ENCODE data around the gene ISLR2. TPM values are rescaled to one million over a fixed set of nuclear protein-coding genes. Genes with fewer than 3 reads are reported as not detected.
A peak's percentile ranks its signal among the peaks of the same experiment; 100 is the strongest.

The ISLR2 gene
- total RNA-seq, 1 donor from 2014 or later, result 2.1 TPM

GRCh38 chr15:74136540-74136813 lies 6.1 kb downstream of the ISLR2 start:
- H3K9me3 ChIP-seq (ENCODE audit: control insufficient read depth in 3 of 3, low read length in 3 of 3), result no peaks in the 10 kb centered on the region
- H3K27ac ChIP-seq (ENCODE audit: low read depth, low read length), result peak overlapping the region; percentile 15
- H3K4me1 ChIP-seq (ENCODE audit: control insufficient read depth in 3 of 3, insufficient read depth in 3 of 3, low read length in 3 of 3), result peaks cover 13 to 31% (median 30%) of the 10 kb centered on the region in 3 donors
- H3K4me3 ChIP-seq (ENCODE audit: low read length in 3 of 3), result peak overlapping the region; percentile 43 to 61 (median 54)
- peak overlapping the region; percentile 38 to 57 (median 50) for H3K9ac ChIP-seq (ENCODE audit: low read depth in 1 of 3, low read length in 3 of 3)
- no peaks in the 10 kb centered on the region for H3K36me3 ChIP-seq (ENCODE audit: control insufficient read depth in 3 of 3, insufficient read depth in 3 of 3, low read length in 3 of 3)
- peaks cover 44 to 63% (median 58%) of the 10 kb centered on the region in 3 donors for H3K27me3 ChIP-seq (ENCODE audit: control insufficient read depth in 3 of 3, insufficient read depth in 3 of 3, low read length in 3 of 3)

GRCh38 chr15:74136814-74137536 lies 6.6 kb downstream of the ISLR2 start:
- no peaks in the 10 kb centered on the region for H3K36me3 ChIP-seq (ENCODE audit: control insufficient read depth in 3 of 3, insufficient read depth in 3 of 3, low read length in 3 of 3)
- no peaks in the 10 kb centered on the region for H3K9me3 ChIP-seq (ENCODE audit: control insufficient read depth in 3 of 3, low read length in 3 of 3)
- peak overlapping the region; percentile 15 for H3K27ac ChIP-seq (ENCODE audit: low read depth, low read length)
- H3K4me3 ChIP-seq (ENCODE audit: low read length in 3 of 3), result peak overlapping the region; percentile 43 to 61 (median 54)
- peaks cover 39 to 58% (median 53%) of the 10 kb centered on the region in 3 donors for H3K27me3 ChIP-seq (ENCODE audit: control insufficient read depth in 3 of 3, insufficient read depth in 3 of 3, low read length in 3 of 3)
- H3K4me1 ChIP-seq (ENCODE audit: control insufficient read depth in 3 of 3, insufficient read depth in 3 of 3, low read length in 3 of 3), result peaks cover 13 to 31% (median 30%) of the 10 kb centered on the region in 3 donors
- peak overlapping the region; percentile 38 to 57 (median 50) for H3K9ac ChIP-seq (ENCODE audit: low read depth in 1 of 3, low read length in 3 of 3)

- Histone ChIP-seq H3K27me3 (ENCODE audit: control insufficient read depth in 3 of 3, insufficient read depth in 3 of 3, low read length in 3 of 3) (peaks cover 33 to 53% (median 47%) of the 10 kb centered on the region in 3 donors), H3K9me3 (ENCODE audit: control insufficient read depth in 3 of 3, low read length in 3 of 3) (no peaks in the 10 kb centered on the region), H3K36me3 (ENCODE audit: control insufficient read depth in 3 of 3, insufficient read depth in 3 of 3, low read length in 3 of 3) (no peaks in the 10 kb centered on the region), H3K4me1 (ENCODE audit: control insufficient read depth in 3 of 3, insufficient read depth in 3 of 3, low read length in 3 of 3) (peaks cover 13 to 31% (median 28%) of the 10 kb centered on the region in 3 donors), H3K27ac (ENCODE audit: low read depth, low read length) (peak overlapping the region; percentile 15), H3K4me3 (ENCODE audit: low read length in 3 of 3) (peak overlapping the region in 1 of 3 donors; percentile 43), H3K9ac (ENCODE audit: low read depth in 1 of 3, low read length in 3 of 3) (no peak overlapping the region)
These were observed 7.1 kb downstream of the ISLR2 start for GRCh38 chr15:74137537-74137894.

- no peak overlapping the region for H3K9ac ChIP-seq (ENCODE audit: low read depth in 1 of 3, low read length in 3 of 3)
- no peak overlapping the region for H3K27ac ChIP-seq (ENCODE audit: low read depth, low read length)
- no peaks in the 10 kb centered on the region for H3K9me3 ChIP-seq (ENCODE audit: control insufficient read depth in 3 of 3, low read length in 3 of 3)
- no peak overlapping the region for H3K4me3 ChIP-seq (ENCODE audit: low read length in 3 of 3)
- peaks cover 22 to 41% (median 36%) of the 10 kb centered on the region in 3 donors for H3K27me3 ChIP-seq (ENCODE audit: control insufficient read depth in 3 of 3, insufficient read depth in 3 of 3, low read length in 3 of 3)
- peaks cover 13 to 26% (median 22%) of the 10 kb centered on the region in 3 donors for H3K4me1 ChIP-seq (ENCODE audit: control insufficient read depth in 3 of 3, insufficient read depth in 3 of 3, low read length in 3 of 3)
- H3K36me3 ChIP-seq (ENCODE audit: control insufficient read depth in 3 of 3, insufficient read depth in 3 of 3, low read length in 3 of 3), result no peaks in the 10 kb centered on the region
These were observed 8.3 kb downstream of the ISLR2 start for GRCh38 chr15:74138642-74139041.

- Histone ChIP-seq H3K36me3 (ENCODE audit: control insufficient read depth in 3 of 3, insufficient read depth in 3 of 3, low read length in 3 of 3) (no peaks in the 10 kb centered on the region), H3K9me3 (ENCODE audit: control insufficient read depth in 3 of 3, low read length in 3 of 3) (peaks cover 0 to 3% (median 1%) of the 10 kb centered on the region in 3 donors), H3K4me3 (ENCODE audit: low read length in 3 of 3) (no peak overlapping the region), H3K9ac (ENCODE audit: low read depth in 1 of 3, low read length in 3 of 3) (no peak overlapping the region), H3K27ac (ENCODE audit: low read depth, low read length) (no peak overlapping the region), H3K27me3 (ENCODE audit: control insufficient read depth in 3 of 3, insufficient read depth in 3 of 3, low read length in 3 of 3) (peaks cover 10 to 18% (median 13%) of the 10 kb centered on the region in 3 donors), H3K4me1 (ENCODE audit: control insufficient read depth in 3 of 3, insufficient read depth in 3 of 3, low read length in 3 of 3) (peaks cover 8 to 15% (median 9%) of the 10 kb centered on the region in 3 donors)
These were observed 11.2 kb downstream of the ISLR2 start for GRCh38 chr15:74141591-74141990.

GRCh38 chr15:74144153-74144775 lies 13.9 kb downstream of the ISLR2 start:
- Histone ChIP-seq H3K27me3 (ENCODE audit: control insufficient read depth in 3 of 3, insufficient read depth in 3 of 3, low read length in 3 of 3) (peaks cover 2 to 7% (median 3%) of the 10 kb centered on the region in 3 donors), H3K9me3 (ENCODE audit: control insufficient read depth in 3 of 3, low read length in 3 of 3) (peaks cover 2 to 3% (median 2%) of the 10 kb centered on the region in 3 donors), H3K36me3 (ENCODE audit: control insufficient read depth in 3 of 3, insufficient read depth in 3 of 3, low read length in 3 of 3) (no peaks in the 10 kb centered on the region), H3K4me3 (ENCODE audit: low read length in 3 of 3) (no peak overlapping the region), H3K9ac (ENCODE audit: low read depth in 1 of 3, low read length in 3 of 3) (no peak overlapping the region), H3K27ac (ENCODE audit: low read depth, low read length) (no peak overlapping the region), H3K4me1 (ENCODE audit: control insufficient read depth in 3 of 3, insufficient read depth in 3 of 3, low read length in 3 of 3) (no peaks in the 10 kb centered on the region)

- H3K9ac ChIP-seq (ENCODE audit: low read depth in 1 of 3, low read length in 3 of 3), result no peak overlapping the region
- H3K27me3 ChIP-seq (ENCODE audit: control insufficient read depth in 3 of 3, insufficient read depth in 3 of 3, low read length in 3 of 3), result peaks cover 0 to 7% (median 0%) of the 10 kb centered on the region in 3 donors
These were observed 16.0 kb downstream of the ISLR2 start for GRCh38 chr15:74146277-74146800.

GRCh38 chr15:74147051-74147450 lies 16.7 kb downstream of the ISLR2 start:
- Histone ChIP-seq H3K4me3 (ENCODE audit: low read length in 3 of 3) (no peak overlapping the region), H3K36me3 (ENCODE audit: control insufficient read depth in 3 of 3, insufficient read depth in 3 of 3, low read length in 3 of 3) (no peaks in the 10 kb centered on the region)

More at GRCh38 chr15:74146277-74146800, 16.0 kb downstream of the ISLR2 start:
- H3K9me3 ChIP-seq (ENCODE audit: control insufficient read depth in 3 of 3, low read length in 3 of 3), result peaks cover 2 to 3% (median 2%) of the 10 kb centered on the region in 3 donors
- H3K4me3 ChIP-seq (ENCODE audit: low read length in 3 of 3), result no peak overlapping the region
- H3K4me1 ChIP-seq (ENCODE audit: control insufficient read depth in 3 of 3, insufficient read depth in 3 of 3, low read length in 3 of 3), result no peaks in the 10 kb centered on the region
- H3K36me3 ChIP-seq (ENCODE audit: control insufficient read depth in 3 of 3, insufficient read depth in 3 of 3, low read length in 3 of 3), result no peaks in the 10 kb centered on the region
- no peak overlapping the region for H3K27ac ChIP-seq (ENCODE audit: low read depth, low read length)

GRCh38 chr15:74155766-74156417 lies 25.5 kb downstream of the ISLR2 start:
- Histone ChIP-seq H3K4me3 (ENCODE audit: low read length in 3 of 3) (no peak overlapping the region), H3K36me3 (ENCODE audit: control insufficient read depth in 3 of 3, insufficient read depth in 3 of 3, low read length in 3 of 3) (no peaks in the 10 kb centered on the region), H3K9ac (ENCODE audit: low read depth in 1 of 3, low read length in 3 of 3) (no peak overlapping the region), H3K27ac (ENCODE audit: low read depth, low read length) (no peak overlapping the region), H3K4me1 (ENCODE audit: control insufficient read depth in 3 of 3, insufficient read depth in 3 of 3, low read length in 3 of 3) (peaks cover 4 to 15% (median 12%) of the 10 kb centered on the region in 3 donors), H3K9me3 (ENCODE audit: control insufficient read depth in 3 of 3, low read length in 3 of 3) (no peaks in the 10 kb centered on the region), H3K27me3 (ENCODE audit: control insufficient read depth in 3 of 3, insufficient read depth in 3 of 3, low read length in 3 of 3) (no peaks in the 10 kb centered on the region)

More at GRCh38 chr15:74147051-74147450, 16.7 kb downstream of the ISLR2 start:
- no peak overlapping the region for H3K27ac ChIP-seq (ENCODE audit: low read depth, low read length)
- H3K27me3 ChIP-seq (ENCODE audit: control insufficient read depth in 3 of 3, insufficient read depth in 3 of 3, low read length in 3 of 3), result peaks cover 0 to 7% (median 0%) of the 10 kb centered on the region in 3 donors
- peaks cover 2 to 3% (median 2%) of the 10 kb centered on the region in 3 donors for H3K9me3 ChIP-seq (ENCODE audit: control insufficient read depth in 3 of 3, low read length in 3 of 3)
- no peaks in the 10 kb centered on the region for H3K4me1 ChIP-seq (ENCODE audit: control insufficient read depth in 3 of 3, insufficient read depth in 3 of 3, low read length in 3 of 3)
- H3K9ac ChIP-seq (ENCODE audit: low read depth in 1 of 3, low read length in 3 of 3), result no peak overlapping the region
